ENCODE data around the gene WNK2.

WNK2 gene

DNA sequence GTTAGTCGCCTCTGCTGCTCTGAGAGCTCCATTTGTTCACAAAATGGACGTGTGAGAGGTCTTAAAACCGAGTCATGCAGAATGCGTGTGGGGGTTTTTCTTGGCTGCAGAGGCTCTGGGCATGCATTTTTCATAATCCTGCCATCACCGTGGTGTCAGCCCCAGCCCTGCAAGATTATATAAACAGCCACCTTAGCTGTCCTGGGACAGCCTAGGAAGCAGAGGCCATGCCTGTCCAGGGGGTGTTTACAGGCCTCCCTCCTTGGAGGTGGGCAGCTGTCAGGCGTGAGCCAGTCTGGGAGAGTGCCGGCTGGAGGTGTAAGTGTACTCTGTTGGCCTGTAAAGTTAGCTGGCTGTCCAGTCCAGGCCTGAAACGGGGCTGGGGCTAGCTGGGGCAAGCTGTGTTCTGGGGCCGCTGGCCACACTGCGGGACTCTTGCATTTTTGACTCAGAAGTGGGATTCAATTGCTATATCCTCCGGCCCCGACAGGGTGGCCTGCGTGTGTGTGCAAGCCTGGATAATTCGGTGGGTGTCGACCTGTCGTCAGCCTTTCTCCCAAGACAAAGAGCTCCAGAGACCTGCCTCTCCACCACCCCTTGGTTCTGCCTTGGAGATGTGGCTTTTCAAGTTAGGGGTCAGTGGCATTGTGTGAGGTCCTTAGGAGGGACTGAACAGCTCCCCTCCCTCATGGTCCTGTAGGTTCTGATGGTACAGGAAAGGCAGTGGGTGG, 2.4 kb downstream of the WNK2 start:
- DNase-seq: no peak

DNA sequence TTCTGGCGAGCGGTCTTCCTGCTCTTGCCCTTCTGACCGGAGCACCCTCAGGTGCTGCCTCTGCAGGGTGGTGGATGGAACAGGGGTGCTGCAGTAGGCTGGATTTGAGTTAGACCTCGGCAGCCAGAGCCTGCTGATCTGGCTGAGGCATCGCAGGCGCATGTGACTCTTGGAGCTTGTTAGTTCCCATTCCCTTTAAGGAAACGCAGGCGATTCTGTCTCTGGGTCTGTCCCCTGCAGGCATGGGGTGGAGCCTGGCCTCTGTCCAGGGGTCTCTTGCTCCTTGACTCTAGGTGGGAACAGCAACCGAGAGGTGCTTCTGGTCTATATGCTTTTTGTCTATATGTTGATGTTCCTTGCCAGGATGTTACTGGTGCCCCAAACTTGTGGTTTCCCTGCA, 3.1 kb downstream of the WNK2 start:
- DNase-seq: no peak

DNA sequence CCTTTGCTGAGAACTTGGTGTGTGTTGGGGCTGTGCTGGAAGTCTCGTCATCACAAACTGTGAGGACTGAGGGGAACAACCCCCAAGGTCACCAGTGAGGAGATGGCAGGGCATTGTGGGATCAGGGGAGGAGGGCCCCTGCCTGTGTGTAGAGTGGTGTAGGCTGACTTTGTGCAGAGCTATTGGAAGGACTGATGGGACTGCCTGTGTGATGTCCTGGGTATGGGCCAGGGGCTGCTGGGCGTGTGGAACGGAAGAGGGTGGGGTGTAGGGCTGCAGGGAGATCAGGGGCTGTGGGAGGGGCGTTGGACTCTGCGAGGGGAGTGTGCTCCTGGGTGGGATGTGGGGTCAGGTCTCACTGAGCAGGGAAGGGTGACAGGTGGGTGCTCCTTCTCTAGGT, 3.6 kb downstream of the WNK2 start:
- no peak for DNase-seq

DNA sequence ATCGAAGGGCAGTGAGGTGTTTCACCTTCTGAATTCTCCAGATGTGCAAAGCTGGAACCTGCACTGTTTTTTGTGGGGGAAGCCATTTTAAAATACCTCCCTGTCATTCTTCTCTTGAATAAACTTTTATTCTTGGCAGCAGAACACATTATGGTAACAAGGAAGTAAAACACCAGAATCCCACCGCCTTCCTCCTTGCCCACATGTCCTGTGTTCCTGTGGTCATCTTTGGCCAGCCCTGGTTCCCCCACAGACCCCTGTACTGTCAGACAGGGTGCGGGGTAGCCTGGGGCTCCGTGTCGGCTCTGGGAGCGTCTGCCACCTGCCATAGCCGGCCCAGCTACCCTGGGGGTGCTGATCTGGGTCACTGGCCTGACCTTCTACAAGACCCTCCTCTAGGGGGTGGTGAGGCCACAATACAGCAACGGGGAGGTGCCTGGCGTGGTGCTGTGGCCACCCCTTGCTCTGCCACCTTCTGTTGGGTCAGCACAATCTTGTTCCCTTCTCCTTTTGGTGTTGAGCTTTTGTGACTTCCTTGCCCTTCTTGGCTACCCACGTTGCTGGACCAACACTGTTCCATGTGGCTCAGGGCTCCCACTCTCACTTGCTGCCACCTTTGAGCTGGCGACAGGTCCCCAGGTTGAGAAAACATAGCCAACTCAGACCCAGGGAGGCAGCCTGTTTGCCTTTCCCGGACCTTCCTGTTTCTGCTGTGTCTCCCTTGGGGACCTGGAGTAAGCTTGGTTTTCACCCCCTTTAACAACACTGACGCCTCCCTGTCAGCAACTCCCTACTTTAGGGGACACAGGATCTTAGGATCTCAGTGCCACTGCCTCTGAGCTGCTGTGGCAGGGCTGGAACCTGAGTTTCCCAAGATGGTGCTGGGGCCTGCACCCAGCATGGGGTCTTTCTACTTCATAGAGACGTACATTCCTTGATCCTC, 4.8 kb downstream of the WNK2 start:
- no peak for DNase-seq

DNA sequence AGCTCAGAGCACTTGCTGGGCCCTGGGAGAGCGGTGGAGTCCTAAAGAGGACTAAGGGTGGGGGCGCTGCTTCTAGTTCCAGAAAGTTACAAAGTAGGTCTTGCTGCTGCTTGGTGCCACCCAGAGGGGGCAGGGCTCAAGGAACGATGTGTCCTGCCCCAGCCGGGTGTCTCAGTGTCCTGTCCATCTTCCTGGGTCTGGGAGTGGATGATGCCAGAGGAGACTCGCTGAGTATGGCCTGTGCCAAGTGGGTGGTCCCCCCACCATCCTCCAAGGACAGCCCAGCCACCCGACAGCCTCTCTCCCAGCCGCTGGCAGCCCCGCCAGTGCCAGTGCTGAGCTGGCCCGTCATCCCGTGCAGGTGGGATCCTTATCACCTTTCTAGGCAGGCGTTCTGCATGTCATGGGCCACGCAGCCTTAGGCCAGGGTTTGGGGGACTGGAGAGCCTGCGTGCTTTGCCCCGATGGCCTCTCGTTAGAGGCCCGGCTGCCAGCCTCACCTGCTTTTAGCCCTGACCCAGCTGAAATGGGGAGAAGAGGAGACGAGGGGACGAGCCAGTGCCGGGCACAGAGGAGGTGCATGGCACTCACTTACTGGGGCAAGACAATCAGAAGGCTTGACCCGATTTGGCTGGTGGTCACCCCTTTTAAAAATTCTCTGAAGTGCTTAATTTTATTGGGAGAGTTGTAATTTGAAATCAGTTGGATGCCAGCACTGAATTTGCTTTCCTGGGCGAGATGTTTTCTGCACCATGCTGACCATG, 5.6 kb downstream of the WNK2 start:
- no peak for DNase-seq

DNA sequence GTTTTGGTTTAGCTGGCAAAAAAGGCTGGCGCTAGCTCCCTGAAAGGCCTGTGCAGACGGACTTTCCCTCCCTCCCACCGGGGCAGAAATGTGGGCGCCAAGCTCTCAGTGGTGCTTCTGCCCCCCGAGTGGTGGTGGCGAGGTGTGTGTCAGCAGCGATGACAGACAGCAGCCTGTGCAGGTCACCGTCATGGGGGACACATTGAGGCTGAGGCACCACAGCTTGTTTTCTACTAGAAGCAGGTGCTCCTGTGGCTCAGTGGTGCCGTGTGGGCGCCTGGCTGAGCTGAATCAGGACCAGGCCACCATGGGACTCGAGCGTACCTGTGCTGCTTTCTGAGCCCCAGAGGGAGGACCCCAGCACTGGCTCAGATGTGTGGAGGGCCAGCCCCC, 6.2 kb downstream of the WNK2 start:
- no peak for DNase-seq

DNA sequence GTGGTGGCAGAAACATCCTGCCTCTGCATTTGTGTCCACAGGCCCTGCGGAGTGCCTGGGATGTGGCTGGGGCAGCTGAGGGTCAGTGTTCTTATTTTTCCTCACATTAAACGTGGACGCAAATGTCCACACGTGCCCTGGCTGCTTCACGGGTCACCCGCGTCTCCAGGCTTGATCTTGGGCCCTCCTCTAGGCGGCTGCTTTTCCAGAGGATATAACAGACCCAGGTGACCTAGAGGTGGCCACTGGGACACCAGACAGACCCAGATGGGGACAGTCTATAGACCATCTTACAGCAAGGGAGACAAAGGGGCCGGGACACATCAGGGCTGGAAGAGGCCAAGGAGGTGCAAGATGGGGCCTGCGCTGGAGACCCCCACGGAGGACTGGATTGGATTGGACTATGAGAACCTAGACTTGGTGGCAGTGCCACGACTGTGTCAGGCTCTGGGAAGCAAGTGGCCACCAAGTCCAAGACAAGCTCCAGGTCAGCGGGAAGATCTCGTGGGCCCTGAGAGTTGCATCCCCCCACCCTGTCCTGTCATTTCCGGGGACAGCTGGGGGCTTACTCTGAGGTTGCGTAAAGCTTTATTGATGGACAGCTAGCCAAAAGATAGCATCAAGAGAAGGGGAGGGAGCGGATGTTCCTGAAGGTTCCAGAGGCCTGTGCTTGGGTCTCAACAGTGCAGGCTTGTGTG, 6.9 kb downstream of the WNK2 start:
- no peak for DNase-seq

DNA sequence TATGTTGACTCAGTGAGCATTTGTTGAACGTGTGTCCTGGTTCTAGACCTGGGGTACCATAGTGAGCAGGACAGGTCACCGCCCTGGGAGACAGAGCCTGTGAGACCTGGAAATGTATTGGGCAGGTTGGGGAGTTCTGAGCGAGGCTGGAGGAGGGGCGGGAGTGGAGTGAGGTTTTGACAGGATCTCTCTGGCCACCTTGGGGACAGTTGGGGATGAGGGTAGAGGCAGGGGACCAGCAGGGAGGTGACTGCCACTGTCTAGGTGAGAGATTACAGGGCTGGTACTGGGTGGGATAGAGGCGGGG, 7.4 kb downstream of the WNK2 start:
- DNase-seq: no peak

DNA sequence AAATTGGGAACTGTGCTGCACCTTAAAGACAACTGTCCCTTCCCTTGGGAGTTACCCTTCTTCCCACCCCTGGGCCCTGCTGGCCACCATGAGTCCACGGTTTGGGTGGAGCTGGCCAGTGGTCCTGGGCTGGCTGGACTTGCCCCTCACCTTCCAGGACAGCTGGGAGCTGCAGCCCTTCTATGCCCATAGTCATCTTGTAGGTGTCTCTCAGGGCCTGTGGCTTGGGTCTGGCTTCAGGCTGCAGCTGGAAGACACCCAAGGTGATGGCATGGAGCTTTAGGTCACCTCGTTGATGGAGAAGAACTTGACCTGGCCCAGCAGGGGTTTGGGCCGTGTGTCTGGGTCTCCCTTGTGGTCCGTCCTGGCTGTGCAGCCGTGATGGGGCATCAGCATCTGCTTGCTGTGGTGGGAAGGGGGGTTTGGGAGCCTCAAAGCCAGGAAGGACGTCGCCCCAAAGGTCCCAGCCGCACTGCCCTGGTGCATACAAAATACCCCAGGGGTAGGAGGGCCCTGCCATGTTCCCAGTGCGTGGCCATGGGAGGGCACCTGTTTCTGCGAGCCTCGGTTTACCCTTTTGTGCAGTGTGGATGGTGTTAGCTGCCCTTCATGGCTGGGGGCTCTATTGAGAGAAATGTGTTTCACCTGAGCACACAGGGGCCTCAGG, 8.9 kb downstream of the WNK2 start:
- no peak for DNase-seq

DNA sequence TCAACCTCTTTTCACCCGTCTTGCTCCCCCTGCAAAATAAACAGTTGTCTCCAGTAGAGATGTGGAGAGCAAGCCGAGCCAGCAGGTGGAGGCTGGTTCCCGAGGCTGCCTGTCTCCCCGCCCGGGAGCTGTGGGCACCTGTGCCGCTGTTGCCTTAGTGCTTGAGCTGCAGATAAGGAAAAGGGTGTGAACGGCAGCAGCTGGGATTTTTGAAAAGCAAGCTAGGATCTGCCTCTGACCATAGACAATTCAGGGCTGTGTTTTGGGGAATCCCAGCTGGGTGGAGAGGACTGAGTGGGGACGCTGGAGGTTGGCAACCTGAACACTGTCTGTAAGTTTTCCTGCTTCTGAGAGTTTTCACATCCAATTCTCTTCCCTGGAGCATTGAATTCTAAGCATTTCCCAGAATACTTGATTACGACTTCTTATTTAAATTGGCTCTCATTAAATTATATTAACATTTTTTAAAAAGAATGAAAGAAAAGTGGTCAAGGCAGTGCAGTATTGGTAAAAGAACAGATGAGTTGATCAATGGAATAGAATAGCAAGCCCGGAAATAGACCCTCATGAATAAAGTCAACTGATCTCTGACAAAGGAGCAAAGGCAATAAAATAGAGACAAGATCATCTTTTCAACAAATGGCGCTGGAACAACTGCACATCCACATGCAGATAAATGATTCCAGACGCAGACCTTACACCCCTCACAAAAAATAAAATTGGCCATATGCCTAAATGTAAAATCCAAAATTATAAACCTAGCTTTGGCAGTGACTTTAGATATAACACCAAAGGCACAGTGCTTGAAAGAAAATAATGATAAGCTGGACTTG, 9.7 kb downstream of the WNK2 start:
- DNase-seq: peak; percentile 78

DNA sequence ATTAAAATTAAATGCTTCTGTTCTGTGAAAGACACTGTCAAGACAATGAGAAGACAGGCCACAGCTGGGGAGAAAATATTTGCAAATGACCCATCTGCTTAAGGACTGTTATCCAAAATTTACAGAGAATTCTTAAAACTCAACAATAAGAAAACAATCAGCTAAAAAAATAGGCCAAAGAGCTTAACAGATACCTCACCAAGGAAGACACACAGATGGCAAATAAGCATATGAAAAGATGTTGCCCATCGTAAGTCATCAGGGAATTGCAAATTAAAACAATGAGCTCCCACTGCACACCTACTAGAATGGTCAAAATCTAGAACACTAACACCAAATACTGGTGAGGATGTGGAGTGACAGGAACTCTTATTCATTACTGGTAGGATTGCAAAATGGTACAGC, 10.3 kb downstream of the WNK2 start:
- no peak for DNase-seq

DNA sequence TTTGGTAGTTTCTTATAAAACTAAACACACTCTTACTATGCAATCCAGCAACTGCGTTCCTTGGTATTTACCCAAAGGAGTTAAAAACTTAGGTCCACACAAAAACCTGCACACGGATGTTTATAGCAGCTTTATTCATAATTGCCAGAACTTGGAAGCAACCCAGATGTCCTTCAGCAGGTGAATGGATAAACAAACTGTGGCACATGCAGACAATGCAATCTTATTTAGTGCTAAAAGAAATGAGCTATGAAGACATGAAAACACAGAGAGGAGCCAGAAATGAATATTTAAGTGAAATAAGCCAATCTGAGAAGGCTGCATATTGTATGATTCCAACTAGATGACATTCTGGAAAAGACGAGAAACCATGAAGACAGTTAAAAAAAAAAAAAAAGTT, 10.7 kb downstream of the WNK2 start:
- DNase-seq: no peak

DNA sequence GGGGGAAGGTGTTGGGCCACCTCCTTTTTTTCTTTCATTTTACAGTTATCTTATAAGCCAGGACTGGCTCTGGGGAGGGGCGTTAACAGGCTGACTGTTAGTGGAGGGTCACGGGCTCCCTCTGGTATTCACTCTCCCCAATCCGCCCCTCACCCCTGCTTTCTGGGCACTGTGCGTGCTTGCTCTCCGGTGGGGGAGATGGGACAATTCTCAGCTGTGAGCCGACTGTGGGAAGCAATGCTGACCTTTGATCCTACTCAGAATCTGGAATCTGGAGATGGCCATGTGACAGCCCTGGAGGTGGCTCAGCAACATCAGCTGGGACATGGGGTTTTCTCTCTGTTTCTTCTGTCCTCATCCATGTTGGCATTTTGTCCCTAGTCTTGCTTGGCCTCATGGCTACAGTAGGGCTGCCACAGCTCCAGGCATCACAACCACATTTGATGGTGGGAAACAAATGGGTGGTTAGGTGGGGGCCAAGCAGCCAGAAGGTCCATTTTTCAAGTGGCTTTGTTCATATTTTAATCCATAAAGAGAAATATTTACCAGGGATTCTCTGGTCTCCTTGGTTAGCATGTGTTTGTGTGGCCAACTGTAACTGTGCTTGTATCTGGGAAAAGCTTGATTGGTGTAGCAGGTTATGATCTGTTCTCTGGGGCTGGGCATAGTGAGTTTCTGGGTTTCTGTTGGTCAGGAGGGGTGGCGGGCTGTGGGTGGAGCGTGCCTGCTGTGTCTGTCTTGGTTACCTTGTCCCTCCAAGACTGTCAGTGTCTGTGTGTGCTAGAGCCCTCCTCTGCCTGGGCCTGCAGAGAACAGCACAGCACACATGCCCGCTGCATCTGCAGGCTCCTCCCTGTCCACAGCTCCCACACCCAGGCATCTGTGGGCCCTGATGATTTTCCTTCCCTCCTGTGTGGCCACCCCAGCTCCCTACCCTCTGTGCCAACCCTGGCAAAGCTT, 12.4 kb downstream of the WNK2 start:
- no peak for DNase-seq

DNA sequence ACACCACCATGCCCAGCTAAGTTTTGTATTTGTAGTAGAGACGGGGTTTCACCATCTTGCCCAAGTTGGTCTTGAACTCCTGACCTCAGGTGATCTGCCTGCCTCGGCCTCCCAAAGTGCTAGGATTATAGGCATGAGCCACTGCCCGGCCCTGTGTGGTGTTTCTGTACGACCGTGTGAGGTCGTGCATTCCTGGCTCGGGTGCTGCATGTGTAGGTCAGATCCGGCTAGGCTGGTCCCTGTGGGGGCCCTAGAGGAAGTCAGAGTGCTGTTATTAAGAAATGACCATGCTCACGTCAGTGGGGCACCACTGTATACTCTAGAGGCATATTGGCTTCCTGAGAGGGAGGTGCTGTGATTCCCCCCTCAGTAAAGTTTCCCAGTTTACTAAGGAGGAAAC, 13.7 kb downstream of the WNK2 start:
- DNase-seq: no peak

DNA sequence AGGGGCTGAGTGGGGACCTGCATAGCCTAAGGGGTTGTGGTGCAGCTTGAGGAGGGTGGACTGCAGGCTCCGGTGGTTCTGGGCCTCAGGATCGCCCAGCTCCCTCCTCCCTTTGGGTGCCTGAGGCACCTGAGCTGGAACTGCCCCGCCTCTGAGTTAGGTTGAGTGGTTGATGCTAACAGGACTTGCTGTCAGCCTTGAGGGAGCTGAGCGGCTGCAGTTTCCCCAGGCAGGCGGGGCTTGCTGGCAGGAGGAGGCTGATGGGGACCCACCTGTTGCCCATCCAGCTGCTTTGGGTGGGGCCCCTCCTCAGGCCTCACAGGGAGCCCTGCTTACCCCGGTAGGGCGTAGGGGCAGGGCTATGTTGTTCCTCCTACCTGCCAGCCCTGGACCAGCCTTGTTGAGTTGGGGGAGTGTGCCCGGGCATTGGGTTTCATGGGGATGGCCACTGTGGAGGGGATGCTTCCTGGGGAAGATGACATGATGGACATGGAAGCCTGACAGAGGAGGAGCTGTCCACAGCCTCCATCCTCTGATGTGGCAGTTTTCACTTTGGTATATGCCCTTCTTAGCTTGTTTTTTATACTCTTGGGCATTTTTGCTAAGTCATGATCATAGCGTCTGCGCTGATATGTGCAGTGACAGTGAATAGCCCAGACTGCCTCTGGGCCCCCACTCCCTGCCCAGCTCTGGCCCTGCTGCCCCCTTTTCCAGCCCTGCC, 14.3 kb downstream of the WNK2 start:
- DNase-seq: peak; percentile 12

DNA sequence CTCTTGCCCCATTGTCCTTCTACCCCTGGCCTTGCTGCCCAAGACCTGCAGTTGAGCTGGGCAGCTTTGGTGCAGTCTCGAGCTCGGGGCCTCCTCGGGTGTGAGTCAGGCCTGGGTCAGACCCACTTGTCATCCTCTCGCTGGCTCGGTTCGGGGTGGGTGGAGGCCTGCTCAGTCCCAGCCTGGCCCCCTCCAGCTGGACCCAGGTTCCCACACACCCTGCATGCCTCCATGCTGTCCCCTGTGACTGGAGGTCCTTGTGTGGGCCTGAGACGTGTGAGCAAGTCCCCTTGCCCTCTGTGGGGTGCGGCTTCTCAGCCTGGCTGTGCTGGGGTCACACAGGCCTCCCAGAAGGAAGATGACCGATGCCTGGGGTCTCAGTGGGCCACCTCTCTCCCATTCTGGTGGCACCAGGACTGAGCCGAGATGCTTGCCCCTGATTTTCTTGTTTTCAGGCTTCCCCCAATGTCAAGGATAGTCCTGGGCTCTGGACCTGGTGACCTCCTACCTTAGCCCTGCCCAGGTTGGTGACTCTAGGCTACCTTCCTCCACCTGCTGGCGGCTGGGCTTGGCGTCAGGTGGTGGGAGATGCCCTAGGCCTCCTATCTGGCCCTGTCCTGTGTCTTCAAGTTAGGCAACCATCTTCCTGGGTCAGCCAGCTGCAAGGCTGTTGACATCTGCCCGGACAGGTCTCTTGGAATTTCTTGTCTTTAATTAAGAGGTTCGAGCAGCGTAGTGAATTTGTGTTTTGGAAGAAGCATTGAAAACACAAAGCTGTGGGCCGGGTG, 15.1 kb downstream of the WNK2 start:
- DNase-seq: no peak

DNA sequence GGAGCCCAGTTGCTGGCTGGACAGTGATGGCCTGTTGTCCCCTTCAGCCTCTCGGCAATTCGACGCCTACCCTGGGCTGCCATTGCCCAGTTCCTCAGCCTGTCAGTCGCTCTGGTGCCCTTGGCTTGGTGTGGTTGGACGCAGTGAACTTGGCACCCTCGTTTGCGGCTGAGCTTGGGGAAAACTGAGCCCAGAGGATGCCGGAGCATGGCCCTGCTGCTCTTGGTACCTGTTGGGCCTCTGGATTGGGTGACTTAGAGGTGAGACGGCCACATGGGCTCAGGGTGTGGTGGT, 16.5 kb downstream of the WNK2 start:
- DNase-seq: no peak

DNA sequence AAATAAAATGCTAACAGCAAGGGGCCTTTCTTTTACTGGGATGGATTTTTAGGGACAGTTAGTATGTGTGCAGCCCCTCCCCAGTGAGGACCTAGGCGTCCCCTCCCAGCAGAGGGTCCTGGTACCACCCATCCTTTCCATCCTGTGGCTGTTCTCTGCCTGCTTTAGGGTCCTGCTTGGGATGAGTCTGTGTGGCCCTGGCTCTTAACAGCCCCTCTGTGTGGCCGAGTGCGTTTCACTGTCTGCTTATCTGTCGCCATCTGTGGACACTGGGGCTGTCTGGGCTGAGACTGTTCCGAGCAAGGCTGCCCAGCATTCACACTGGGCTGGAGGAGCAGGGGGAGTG, 17.0 kb downstream of the WNK2 start:
- no peak for DNase-seq

DNA sequence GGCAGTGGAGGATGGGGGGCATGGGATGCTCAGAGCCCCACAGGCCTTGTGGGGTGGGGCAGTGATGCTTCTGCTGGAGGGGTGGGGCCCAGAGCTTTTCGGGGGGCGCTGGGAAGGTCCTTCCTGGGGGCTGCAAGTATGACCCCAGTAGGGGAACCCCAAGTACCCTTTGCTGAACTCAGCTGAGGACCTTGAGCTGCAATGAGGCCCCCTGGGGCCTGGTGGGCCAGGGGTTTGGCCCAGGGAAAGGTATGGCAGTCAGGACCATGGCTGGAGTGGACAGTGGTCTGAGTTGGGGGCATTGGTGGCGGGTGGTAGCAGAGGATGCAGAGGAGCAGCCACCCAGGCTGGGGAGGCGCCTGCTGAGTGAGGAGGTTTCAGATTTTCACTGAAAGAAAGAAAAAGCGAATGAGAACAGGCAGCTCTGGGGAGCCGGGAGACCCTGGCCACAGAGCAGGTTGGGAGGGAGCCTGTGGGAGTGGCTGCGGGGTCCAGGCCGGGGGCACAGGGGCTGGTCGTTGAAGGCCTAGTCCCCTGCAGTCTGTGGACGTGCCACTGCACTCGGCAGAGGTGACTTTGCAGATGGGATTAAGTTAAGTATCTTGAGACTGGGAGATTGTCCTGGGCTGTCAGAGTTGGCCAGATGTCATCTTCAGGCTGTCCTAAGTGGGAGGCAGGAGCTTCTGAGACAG, 19.2 kb downstream of the WNK2 start:
- DNase-seq: no peak

Data from DMS53 (cell line).